NCI-H1694 treated with DMSO at 0.1 percent for 48 hours (cell line): ENCODE results near the gene SEZ6L2.
"Not testable (repeated sequence)": the region's sequence is repeated elsewhere in the genome, so short reads cannot be mapped to it uniquely, and the experiment has no call there.

Experiments
- DNase-seq: peaks from one replicate; lab custom pipeline; 2025; lab: John Stamatoyannopoulos, UW

The SEZ6L2 gene

GRCh38 chr16:29899516-29900101 is at the start of gene SEZ6L2:
TSS of gene SEZ6L2 (minus strand) at chr16:29899550. CDS start at chr16:29899019, 531 bp downstream.
- peak; percentile 91 for DNase-seq

DNA sequence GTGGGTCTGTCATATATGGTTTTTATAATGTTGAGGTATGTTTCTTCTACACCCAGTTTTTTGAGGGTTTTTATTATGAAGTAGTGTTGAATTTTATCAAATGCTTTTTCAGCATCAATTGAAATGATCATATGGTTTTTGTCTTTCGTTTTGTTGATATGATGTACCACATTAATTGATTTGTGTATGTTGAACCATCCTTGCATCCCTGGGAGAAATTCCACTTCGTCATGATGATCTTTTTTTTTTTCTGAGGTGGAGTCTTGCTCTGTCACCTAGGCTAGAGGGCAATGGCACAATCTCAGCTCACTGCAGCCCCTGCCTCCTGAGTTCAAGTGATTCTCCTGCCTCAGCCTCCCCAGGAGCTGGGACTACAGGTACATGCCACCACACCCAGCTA is 48.5 kb upstream of the SEZ6L2 start:
- no peak for DNase-seq

DNA sequence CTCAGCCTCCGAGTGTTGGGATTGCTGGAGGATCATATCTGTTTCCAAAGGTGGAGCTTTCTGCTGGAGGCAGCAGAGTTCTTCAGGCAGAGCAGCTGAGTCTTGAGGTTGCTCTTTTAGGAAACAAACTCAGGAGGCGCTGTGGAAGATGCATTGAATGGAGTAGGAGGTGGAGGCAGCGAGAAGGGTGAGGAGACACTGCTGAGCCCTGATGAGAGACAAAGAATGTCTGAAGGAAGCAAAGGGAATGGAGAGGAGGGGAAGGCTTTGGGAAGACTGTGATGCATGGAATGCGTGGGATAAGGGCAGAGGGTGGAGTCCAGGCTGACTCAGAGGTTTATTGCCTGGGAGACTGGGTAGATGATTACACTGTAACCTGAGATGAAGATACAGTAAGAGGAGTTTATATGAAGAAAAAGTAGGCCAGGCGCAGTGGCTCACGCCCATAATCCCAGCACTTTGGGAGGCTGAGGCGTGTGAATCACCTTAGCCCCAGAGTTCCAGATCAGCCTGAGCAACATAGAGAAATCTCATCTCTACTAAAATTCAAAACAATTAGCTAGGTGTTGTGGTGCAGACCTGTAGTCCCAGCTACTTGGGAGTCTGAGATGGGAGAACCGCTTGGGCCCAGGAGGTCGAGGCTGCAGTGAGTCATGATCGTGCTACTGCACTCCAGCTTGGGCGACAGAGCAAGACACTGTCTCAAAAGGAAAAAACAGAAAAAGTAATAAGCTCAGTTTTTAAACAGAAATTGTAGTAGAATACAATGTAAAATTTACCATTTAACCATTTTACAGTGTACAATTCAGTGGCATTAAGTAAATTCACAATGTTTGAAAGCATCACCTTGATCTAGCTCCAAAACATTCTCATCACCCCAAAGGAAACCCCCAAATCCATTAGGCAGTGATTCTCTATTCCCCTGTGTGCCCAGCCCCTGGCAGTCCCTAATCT is 44.8 kb upstream of the SEZ6L2 start:
- DNase-seq, result no peak

GRCh38 chr16:29940656-29941055 is 41.3 kb upstream of the SEZ6L2 start:
- DNase-seq, result no peak

GRCh38 chr16:29931750-29932149 is 32.4 kb upstream of the SEZ6L2 start:
- not testable (repeated sequence) for DNase-seq

DNA sequence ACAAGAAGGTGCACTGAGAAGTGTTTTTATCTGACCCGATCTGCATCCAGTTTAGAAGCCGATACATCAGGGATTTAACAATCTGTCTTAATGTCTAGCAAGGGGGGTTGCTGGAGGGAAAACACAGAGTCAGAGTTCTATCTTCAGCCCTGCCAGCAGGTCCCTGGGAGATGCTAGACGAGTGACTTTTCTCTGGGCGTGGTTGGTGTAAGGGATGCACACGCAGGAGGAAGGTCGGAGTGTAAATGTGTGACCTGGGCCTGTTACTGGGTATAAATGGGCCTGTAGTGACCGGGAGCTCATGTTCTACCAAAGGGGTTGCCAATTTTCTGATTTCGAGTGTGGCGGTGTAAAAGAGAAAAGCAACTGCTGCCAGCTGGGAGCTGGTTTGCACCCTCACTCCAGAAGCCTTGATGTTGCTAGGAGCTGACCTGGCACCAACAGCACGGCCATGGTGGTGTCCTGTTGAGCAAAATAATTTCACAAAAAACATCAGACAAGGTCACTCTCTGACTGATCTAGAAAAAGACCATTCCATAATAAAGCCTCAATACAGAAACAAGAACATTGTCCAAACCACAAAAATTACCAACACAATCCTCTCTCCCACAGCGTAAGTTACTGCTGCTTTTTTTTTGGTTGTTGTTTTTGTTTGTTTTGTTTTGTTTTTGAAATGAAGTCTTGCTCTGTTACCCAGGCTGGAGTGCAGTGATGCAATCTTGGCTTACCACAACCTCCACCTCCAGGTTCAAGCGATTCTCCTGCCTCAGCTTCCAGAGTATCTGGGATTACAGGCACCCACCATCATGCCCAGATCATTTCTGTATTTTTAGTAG is 27.9 kb upstream of the SEZ6L2 start:
- no peak for DNase-seq

- DNase-seq, result no peak
Observed at GRCh38 chr16:29926711-29927052, 27.3 kb upstream of the SEZ6L2 start.

DNA sequence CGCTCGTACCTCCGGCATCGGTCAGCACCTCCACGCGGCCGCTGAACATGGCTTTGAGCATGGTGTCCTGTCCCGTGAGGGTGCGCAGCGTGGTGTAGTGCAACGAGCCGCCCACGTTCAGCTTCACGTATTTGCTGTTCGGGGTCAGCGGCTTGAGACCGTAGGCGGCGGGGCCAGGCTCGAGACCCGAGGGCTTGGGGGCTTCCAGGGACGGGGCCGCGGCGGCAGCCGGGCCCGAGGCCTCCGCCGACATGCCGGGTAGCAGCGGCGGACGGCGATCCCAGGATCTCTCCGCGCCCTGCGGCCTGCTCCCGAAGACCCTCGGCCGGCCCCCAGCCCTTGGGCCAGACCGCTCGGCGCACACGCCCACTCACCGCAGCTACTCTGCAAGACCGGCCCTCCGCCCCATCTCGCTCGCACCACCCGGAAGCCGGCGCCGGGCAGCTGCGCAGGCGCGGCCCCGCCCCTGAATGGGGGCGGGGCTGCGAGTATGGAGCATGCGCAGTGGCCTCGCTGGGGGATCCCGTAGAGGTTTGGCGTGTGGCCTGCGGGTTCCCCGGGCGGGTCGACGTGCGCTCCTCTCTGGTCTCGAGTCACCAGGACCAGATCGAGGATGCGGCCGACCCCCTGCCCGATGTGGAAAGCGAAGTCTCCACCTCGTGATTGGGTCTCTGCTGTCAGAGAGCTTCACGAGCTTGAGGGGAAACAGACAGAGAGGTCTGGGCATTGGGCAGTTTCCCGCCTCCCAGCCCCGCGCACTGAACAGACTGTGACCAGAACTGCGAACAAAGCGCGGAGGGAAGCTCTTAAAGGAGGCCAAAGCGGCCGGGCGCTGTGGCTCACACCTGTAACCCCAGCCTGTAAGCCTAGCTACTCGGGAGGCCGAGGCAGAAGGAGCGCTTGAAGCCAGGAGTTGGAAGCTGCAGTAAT is 26.7 kb upstream of the SEZ6L2 start, which contains the start of gene KCTD13:
Gene KCTD13 (minus strand): TSS at position 446 of the 930 bp plus-strand sequence. CDS start 193 bp downstream, at position 253.
- peak; percentile 49 for DNase-seq

DNA sequence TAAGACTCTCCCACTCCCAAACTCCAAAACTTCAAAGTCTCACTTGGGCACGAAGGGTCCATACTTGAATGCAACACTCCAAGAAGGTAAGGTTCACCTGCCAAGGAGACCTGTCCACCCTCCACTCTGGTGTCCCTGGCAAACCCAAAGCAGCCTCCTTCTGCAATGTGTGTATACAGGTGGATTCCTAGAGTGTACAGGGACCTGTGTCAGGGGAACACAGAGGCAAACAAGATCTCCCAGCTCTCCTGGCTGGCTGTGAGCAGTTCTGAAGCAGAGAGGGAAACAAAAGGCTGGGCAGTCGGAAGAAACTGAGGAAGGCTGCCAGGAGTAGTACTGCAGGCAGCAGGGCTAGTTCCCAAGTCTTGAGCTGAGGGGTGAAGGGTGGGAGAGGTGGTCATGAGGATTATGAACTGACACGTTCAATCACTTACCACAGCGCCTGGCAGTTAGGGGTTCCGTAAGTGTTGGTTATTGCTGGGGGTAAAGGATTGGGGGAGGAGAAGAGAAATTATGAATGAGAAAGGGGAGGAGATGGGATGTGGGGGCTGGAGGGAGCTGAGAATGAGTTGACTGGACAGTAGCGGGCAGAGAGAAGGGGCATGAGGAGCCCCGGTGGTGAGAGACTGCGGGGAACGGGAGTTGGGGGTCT is 25.9 kb upstream of the SEZ6L2 start:
- no peak for DNase-seq

DNA sequence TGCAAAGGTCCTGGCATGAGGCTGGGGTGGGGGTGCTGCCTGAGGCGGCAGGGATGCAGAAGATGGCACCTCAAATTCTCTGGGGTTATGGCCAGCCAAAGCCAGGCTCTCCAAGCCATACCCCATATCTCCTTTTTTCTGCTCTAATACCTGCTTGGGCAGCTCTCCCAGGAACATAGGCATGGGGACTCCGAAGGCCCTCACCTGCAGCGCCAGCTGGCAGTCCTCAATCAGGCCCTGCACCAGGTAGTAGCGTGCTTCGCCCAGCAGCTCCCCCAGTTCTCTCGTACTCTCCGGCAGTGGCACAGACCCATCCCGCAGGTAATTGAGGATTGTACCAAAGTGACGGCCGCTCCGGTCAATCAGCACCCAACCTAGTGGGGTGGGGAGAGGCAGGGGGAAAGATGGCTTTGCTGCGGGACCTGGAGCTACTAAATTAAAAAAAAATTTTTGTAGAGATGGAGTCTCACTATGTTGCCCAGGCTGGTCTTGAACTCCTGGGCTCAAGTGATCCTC is 23.7 kb upstream of the SEZ6L2 start:
- no peak for DNase-seq

DNA sequence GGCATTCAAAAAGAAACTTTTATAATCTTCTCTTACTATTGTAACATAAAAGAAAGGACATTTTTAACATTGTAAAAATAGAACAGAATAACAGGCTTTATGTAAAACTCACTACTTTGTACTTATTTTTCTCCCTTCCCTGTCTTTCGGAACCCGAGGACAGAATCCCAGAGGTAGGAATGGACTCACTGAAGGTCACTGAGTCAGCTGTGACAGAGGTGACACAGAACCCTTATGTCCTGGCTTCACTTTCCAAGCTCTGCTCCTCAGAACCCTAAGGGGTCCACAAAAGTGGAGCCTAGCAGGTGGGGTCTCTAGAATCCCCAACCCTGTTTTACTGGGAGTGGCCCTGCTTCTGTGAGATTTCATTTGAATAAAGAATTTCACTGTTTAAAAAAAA is 23.0 kb upstream of the SEZ6L2 start:
- DNase-seq, result no peak

DNA sequence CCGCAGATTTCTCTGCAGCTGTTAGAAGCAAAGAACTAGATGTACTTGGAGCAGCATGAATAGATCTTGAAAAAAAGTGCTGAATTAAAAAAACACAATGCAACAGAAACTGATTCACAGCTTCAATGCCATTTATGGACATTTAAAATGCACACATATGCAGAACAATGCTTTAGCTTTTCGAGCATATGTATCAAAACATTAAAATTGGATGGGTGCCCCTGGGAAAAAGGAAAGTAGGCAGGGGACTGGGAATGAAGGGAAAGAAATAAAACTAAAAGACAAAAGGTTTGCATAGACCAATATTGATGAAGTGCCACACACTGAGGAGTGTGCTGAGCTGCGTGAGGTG is 21.7 kb upstream of the SEZ6L2 start:
- DNase-seq, result no peak

DNA sequence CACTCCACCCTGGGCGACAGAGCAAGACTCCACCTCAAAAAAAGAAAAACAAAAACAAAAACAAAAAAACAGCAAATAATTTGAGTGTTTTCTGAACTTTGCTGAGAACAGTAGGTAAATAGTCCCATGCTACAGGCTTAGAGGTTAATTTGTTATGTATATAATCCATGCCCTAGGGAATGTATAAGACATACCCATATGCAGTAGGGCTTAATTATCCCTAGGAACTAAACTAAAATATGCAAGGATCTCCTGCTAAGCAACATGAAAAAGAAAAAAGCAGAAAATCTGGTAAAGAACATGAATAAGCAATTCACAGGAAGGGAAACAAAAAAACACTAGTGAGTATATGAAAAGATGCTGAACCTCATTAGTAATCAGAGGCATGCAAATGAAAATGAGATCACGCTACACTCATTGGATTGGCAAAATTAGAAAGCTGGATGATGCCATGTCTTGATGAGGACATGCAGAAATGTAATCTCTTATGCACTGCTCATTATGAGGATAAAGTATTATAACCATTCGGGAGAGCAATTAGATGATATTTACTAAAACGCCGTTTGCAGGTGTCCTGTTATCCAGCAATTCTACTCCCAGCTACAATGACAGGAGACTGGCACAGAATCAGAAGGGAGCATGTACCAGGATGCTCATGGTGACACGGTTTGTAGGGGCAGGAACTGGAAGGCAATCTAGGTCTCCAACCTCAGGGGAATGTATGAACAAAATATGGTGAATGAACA is 21.1 kb upstream of the SEZ6L2 start:
- no peak for DNase-seq

DNA sequence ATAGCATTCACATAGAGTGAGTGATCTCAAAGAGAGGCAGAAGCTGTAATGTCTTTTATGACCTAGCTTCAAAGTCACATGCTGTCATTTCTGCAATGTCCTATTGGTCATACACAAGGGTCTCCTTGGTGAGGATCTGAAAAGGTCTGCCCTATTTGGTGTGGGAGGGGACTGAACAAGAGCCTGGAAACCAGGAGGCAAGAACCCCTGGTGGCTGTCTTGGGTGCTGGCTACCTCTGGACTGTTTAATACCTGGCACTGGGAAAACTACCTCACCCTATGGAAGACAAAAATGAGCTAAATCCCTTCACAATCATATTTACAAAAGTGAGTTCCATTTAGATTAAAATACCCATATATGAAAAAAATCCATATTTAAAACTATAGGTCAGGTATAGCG is 17.6 kb upstream of the SEZ6L2 start:
- DNase-seq, result no peak

DNA sequence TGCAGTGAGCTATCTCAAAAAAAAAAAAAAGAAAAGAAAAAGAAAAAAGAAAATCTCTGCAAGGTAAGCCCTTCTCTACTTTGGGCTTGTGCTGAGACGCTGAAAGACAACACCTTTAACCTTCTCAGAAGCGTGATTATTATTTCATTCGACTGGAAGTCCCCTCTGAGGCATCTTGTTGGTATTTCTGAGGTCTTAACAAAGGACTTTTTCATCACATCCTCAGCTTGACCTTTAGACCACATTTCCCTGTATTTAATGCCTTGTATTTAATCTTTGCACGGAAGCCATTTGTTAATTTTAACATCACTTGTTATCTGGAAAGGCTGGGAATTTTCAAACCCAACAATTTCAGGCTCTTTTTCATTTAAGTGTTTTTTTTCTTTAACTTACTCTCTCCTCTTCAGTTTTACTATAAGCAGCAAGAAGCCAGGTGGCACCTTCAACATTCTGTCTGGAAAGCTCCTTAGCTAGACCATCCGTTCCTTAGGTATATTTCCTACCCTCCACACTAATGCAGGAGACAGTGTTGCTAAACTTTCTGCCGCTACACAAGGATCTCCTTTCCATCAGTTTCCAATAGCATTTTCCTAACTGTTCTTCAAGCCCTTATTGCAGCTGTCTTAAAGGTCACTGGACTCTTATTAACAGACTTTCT is 16.4 kb upstream of the SEZ6L2 start:
- DNase-seq, result no peak

- DNase-seq, result no peak
Observed at GRCh38 chr16:29913514-29913913, 14.2 kb upstream of the SEZ6L2 start.

DNA sequence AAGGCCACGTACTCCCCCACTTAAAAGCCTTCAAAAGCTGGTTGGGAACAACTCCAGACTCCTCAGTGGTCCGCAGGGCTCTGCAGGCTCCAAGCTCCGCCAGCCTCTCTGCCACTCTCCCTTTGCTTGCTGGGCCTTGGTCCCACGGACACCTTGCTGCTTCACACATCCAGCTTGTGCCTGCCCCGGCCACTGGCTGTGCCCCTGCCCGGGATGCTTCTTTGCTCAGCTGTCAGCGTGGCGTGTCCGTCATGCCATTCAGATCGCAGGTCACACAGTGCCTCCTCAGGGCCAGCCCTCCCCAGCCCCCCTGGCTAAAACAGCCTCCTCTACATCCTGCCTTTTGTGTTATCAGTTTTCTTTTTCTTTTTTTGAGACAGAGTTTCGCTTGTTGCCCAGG is 12.7 kb upstream of the SEZ6L2 start:
- no peak for DNase-seq

GRCh38 chr16:29911676-29912010 is 12.3 kb upstream of the SEZ6L2 start:
- no peak for DNase-seq

GRCh38 chr16:29910819-29911675 is 11.7 kb upstream of the SEZ6L2 start:
- no peak for DNase-seq
